Kidney (tissue), 14 donors: ENCODE results near the gene KCNMB2. TPM values are rescaled to one million over a fixed set of nuclear protein-coding genes. Genes with fewer than 3 reads are reported as not detected.

ENCODE experiments used
- DNase-seq, 5 donors: peaks; one replicate each; pipeline ENCODE4 v3.0.0-alpha.2; 2013 to 2020
- FAIRE-seq: peaks from 2 replicates; lab custom pipeline; 2012; peaks lifted over from hg19 to GRCh38; lab: Jason Lieb, UNC
- H3K27ac ChIP-seq, 2 donors: one replicate each; pipeline ENCODE4 v1.7.0; 2013; ENCODE audit warnings: low read depth in 2 of 2, low read length in 2 of 2, inconsistent platforms in 1 of 2
- H3K27me3 ChIP-seq: one replicate; pipeline ENCODE4 v1.7.1; 2013; ENCODE audit warnings: low read length, inconsistent platforms; ENCODE audit not compliant: control insufficient read depth, insufficient read depth
- H3K36me3 ChIP-seq, 3 donors: one replicate each; pipeline versions ENCODE4 v1.7.0 to v1.7.1; 2013; ENCODE audit warnings: low read length in 3 of 3, control low read depth in 1 of 3, inconsistent platforms in 1 of 3; ENCODE audit not compliant: insufficient read depth in 3 of 3, control insufficient read depth in 2 of 3
- H3K4me1 ChIP-seq, 3 donors: one replicate each; pipeline versions ENCODE4 v1.7.0 to v1.7.1; 2013; ENCODE audit warnings: low read length in 3 of 3, inconsistent platforms in 1 of 3, low read depth in 1 of 3; ENCODE audit not compliant: control insufficient read depth in 2 of 3, insufficient read depth in 2 of 3
- H3K4me3 ChIP-seq, 3 donors: one replicate each; pipeline versions ENCODE4 v1.7.0 to v1.8.1; 2013; ENCODE audit warnings: low read length in 3 of 3, control low read depth in 1 of 3, inconsistent platforms in 1 of 3
- H3K9ac ChIP-seq, 3 donors: one replicate each; pipeline versions ENCODE4 v1.7.0 to v1.7.1; 2013; ENCODE audit warnings: low read length in 3 of 3, control low read depth in 1 of 3, inconsistent platforms in 1 of 3
- H3K9me3 ChIP-seq, 3 donors: one replicate each; pipeline versions ENCODE4 v1.7.0 to v1.7.1; 2013; ENCODE audit warnings: low read length in 3 of 3, control low read depth in 1 of 3, inconsistent platforms in 1 of 3; ENCODE audit not compliant: control insufficient read depth in 2 of 3, insufficient read depth in 1 of 3
- intact Hi-C: fragments of 100-400 bp; cut with DNase I; formaldehyde crosslinking; loops from one replicate; pipeline ENCODE4 v1.11.1; 2022
- polyA plus RNA-seq: library from polyadenylated mRNA; stranded (reverse); fragments of 350-450 nt; fragmentation: Illumina TruSeq; extraction: RNeasy Lipid Tissue Mini Kit (QIAGEN cat#74804); gene quantifications from one replicate; pipeline ENCODE4 v1.2.3, GENCODE V29; 2014; ENCODE audit warnings: low read depth, low replicate concordance; ENCODE audit not compliant: insufficient read depth
- total RNA-seq: library from RNA; stranded (reverse); fragmentation: NEBNext Ultra II Directional; extraction: Animal tissue kit (Norgen Biotek cat#: 25700); gene quantifications from one replicate; pipeline ENCODE4 v1.2.1, GENCODE V29; 2021
- TF ChIP-seq, protein P1 (sequence below): IDR thresholded peaks from 3 replicates; pipeline ENCODE4 v1.5.1; 2012; ENCODE audit warnings: mild to moderate bottlenecking, moderate library complexity, borderline replicate concordance; ENCODE audit not compliant: insufficient read depth; ENCODE audit errors: extremely low read depth
- donor health status: control.
- donor health status: control.
- donor health status: control.
- donor health status: control.
- donor health status: control.
- donor health status: DM: yes; HTN: yes; CAD: no.
- donor health status: Normal renal cell carcinoma (clear cell type).

KCNMB2 gene
- total and polyA plus RNA-seq, 2 donors from 2014 or later = 2.1 to 4.4 TPM

DNA sequence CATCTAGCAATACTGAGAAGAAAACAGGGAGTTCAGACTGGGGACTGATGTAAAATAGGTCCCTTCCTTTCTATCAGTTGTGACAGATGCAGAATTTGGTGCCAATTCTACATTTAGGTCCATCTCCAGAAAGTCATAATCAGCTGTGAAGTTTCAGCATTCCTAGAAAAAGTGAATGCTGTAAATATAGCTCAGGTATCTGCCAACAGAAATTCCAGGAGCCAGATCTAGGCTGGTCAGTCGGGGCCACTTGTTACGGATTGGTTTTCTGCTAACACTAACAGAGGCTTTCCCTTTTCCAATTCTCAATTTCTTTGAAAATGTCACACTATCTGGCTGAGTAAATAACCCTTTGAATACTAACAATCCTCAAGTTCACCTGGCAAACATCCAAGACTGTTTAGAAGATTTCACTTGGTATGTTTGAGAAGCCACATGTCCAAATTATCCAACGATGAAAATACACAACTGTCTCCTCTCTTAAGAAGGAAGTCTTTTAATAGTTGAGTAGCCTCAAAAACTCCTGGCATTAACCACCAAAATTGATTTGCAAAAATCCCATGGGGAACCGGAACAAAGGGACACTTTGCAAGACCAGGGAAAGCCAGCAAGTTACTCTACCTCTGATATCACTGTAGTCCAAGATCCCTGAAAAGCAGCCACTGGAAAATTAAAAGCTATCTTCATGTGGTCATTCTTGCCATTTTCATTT is 313.1 kb downstream of the KCNMB2 start:
- Histone ChIP-seq H3K9ac (no peak overlapping the region), H3K27me3 (no peaks in the 10 kb centered on the region), H3K36me3 (no peaks in the 10 kb centered on the region), H3K4me1 (no peaks in the 10 kb centered on the region), H3K27ac (no peak overlapping the region), H3K4me3 (no peak overlapping the region), H3K9me3 (no peaks in the 10 kb centered on the region)
- no peak for FAIRE-seq
- intact Hi-C loops = no loop called here
- TF ChIP-seq, protein P1, sequence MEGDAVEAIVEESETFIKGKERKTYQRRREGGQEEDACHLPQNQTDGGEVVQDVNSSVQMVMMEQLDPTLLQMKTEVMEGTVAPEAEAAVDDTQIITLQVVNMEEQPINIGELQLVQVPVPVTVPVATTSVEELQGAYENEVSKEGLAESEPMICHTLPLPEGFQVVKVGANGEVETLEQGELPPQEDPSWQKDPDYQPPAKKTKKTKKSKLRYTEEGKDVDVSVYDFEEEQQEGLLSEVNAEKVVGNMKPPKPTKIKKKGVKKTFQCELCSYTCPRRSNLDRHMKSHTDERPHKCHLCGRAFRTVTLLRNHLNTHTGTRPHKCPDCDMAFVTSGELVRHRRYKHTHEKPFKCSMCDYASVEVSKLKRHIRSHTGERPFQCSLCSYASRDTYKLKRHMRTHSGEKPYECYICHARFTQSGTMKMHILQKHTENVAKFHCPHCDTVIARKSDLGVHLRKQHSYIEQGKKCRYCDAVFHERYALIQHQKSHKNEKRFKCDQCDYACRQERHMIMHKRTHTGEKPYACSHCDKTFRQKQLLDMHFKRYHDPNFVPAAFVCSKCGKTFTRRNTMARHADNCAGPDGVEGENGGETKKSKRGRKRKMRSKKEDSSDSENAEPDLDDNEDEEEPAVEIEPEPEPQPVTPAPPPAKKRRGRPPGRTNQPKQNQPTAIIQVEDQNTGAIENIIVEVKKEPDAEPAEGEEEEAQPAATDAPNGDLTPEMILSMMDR = no peak
- DNase-seq = peak in 2 of 5 donors; percentile 12 to 38

DNA sequence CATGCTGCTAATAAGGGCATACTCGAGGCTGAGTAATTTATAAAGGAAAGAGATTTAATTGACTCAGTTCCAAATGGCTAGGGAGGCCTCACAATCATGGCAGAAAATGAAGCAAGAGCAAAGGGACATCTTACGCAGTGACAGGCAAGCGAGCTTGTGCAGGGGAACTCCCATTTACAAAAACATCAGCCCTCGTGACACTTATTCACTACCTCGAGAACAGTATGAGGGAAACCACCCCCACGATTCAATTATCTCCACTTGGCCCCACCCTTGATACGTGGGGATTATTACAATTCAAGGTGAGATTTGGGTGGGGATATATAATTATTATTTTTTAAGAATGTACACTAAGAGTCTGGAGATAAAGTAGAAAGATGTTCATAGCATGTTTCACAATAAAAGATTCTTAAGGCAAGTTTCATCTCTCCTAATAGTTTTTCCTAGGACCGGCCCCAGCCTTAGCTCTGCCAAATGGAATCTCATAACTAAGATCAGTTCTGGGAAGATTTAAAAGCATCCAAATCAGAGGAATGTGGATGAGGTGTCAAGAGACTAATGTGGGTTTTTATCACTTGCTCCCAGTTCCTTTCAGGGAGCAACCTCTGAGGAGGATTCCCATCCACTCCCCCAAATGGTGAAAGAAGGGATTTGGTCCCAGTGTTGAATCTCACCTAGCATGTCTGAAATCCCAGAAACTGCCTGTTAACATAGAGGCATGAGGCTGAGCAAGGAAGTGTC is 314.4 kb downstream of the KCNMB2 start:
- Histone ChIP-seq H3K36me3 (no peaks in the 10 kb centered on the region), H3K27ac (no peak overlapping the region), H3K27me3 (no peaks in the 10 kb centered on the region), H3K4me3 (no peak overlapping the region), H3K9ac (no peak overlapping the region), H3K4me1 (no peaks in the 10 kb centered on the region), H3K9me3 (no peaks in the 10 kb centered on the region)
- no peak for DNase-seq
- intact Hi-C loops = no loop called here
- no peak for FAIRE-seq
- TF ChIP-seq, protein P1 = no peak

DNA sequence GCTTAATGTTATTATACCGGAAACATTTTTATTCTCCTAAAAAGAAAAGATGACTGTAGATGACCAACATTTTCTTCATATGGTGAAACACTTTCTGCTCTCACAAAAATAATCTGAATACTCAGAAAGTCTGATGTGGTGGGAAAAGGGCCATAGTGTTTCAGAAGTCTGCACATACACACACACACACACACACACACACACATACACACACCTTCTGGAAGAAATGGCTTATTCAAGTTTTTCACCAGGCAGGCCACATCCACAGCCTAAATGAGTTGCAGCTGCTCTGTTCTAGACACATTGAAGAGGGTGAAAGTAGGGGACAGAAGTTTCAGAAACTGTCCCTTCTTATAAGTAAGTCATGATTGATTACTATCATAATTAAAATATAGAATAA is 315.3 kb downstream of the KCNMB2 start:
- no peak overlapping the region for H3K4me3 ChIP-seq
- no peak overlapping the region for H3K27ac ChIP-seq
- DNase-seq (no peak), FAIRE-seq (no peak)
- no peaks in the 10 kb centered on the region for H3K27me3 ChIP-seq
- H3K9ac ChIP-seq = no peak overlapping the region
- intact Hi-C loops = no loop called here
- TF ChIP-seq, protein P1 = no peak
- no peaks in the 10 kb centered on the region for H3K9me3 ChIP-seq
- H3K36me3 ChIP-seq = no peaks in the 10 kb centered on the region
- no peaks in the 10 kb centered on the region for H3K4me1 ChIP-seq
